ENCODE data around the gene CERS3.

Gene CERS3

DNA sequence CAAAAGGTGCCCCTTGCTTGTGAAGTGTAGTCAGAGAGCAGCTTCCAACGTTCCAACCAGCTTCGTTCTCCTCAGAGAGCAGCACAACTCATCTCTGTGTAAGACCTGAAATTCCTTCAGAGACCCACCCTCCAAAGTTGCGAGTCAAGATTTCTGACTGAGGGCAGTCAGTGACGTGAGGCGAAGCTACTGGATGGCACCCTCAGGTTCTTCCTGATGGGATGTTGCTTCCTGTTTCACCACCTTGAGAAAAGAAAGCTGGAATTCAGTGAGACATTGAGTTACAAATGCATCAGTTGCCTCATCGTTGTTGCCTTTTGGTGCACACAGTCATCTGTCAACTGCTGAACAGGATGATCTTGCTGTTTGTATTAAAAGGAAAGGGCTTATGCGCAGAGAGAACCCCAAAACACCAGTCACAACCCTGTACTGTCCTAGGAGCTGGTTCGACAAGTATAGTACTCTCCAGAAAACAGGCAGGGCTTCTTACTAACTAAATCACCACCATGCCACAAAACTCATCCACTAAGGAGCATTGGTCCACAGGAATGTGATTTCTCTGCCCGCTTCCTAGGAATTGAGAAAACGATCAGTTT lies at the start of gene CERS3:
TSS of gene CERS3 (minus strand) at position 118 of the 596 bp plus-strand sequence. CDS start 27,101 bp downstream, outside the sequence.
- no peak for DNase-seq

DNA sequence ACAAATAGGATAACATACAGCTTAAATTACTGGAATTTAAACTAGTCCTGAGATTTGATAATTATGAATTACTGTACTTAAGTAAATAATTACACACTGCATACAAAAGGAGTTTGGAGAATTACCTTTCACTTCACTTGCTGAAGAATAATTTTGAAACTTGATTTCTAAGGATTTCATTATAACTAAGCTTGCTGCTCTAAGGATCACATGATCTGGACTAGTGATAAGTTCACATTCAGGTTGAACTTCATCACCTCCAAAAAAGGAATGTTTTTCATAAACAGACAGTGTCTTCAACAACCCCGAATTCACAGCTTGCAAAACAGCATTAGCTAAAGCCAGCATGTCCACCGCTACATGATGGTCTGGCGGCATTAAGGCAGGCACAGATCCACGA lies 44.8 kb upstream of the CERS3 start:
- DNase-seq, result no peak

DNA sequence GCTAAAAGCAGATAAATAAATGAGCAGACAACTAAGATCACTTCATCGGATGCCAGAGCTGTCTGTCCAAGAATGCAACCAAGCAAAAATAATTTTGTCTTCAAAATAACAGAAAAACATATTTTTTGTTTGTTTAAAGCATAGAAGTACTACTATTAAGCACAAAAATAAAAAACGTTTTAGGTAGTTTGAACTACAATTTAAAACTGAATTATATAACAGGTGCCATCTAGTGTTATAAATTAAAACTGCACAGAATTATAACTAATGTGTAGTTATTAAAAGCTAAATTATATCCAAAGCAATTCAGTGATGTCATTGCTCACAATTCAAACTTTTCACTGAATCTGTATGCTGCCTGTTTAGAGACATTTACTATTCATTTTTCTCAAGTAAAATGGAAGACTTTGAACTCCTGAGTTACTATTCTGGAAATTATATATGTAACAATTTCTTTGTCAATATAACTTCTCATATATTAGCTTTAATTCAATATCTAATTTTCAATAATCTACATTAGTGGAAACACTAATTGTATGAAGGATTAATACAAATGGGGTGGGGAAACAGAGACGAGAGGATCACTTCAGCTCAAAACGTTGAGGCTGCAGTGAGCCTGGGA lies 43.7 kb upstream of the CERS3 start:
- DNase-seq, result no peak

DNA sequence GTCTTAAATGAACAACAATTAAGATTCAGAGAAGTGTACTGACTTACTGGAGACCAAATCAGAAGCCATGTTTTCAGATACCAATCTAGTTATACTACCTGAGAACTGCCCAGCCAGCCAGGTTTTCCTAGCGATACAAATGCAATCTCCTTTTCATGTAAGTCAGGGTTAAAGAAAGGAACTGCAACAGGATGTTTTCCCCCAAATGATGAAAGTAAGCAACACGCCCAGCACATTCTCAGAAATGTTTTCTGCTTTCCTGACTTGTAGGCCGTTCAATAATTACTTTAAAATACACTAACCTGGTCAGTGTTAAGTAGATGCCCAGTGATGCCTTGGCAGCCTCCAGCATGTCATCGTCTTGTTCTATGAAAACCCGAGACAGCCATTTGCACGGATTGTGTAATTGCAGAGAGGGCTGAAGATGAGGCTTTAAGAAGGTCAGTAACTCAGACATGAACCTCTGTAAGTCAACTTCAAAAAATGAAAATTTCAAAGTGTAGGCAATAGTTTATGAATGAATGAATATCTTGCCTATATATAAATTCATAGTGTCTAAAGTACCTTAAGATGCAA lies 42.9 kb upstream of the CERS3 start:
- no peak for DNase-seq

DNA sequence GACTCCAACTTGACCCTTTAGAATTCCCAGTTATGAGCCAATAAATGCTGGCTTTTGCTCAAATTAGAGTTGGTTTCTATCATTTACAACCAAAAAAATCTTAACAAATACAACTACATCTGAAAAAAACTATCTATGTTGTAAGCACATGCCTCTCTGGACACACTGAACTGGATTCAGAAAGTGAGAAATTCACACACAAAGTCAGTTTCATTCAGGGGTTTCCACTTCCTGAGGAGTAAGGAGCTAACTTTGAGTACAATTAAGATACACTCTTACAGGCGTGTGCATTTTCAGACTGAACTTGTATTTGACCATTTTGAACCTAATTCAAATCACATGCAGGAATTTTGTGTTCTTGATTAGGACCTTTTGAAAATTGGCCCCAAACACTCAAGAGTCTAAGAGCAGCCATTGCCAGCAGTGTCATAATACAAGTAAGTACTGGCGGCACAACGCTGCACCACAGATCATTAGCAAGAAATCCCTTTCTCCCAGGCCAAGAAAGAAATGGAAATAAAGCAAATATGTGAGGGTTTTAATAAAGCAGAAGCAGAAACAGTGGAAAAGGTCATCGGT lies 42.1 kb upstream of the CERS3 start:
- no peak for DNase-seq

DNA sequence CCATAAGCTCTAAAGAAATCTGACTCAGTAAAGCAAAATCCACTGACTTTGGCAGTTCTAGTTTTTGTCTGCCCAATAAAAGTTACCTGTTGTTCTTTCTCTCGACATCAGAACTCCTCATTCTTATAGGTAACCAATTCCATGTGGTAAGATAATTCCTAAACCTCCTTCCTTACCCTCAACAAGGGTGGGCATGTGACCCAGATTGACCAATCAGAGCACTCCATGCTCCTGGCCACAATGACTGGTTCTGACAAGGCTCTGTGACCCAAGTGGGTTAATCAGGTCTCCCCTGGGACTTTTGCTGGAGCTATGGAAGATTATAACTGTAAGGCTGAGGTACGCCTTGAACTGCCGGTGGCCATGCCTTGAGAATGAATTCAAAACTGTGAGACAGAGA lies 41.5 kb upstream of the CERS3 start:
- no peak for DNase-seq

DNA sequence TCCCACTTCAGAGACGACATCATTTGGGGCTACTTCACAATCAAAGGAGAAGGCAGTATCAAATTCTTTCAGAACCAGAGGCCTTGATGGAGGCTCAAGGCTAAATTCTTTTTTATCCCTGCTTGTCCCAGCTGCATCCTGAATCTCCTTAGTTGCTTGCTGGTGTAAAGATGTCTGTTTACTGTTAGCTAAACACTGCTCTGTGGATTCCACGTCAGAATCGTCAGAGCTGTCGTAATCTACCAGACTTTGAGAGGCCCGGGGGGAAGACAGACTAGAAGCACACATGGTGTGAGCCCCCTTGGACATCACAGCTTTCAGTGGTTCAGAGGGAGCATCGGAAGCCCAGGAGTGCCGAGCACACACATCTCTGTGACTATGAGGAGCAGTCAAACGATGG lies 40.6 kb upstream of the CERS3 start:
- DNase-seq, result no peak

DNA sequence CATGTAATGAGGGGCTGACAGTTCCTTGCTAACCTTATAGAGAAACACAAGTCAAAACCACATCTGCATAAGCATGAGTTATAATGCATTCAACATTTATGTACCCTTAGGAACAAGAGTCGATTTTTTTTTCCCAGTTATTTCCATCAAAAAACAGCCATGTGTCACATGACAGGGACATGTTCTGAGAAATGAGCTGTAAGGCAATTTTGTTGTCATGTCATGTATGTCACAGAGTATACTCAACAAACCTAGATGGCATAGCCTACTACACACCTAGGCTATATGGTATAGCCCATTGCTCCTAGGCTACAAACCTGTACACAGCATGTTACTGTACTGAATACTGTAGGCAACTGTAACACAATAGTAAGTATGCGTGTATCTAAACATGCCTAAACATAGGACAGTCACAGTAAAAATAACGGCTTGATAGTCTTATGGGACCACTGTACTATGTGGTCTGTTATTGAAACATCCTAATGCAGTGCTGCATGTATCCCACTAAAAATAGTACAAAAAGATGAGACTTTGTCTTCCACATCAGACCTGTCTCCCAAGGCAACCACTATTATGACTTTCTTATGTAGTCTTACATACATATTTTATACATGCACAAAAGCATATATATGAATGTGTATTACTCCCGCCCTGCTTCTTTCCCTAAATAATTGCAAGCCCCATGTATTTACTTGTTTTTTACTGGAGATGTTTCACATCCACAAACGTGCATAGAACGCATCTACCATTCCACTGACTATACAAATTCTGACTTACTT lies 38.3 kb upstream of the CERS3 start:
- DNase-seq, result no peak

DNA sequence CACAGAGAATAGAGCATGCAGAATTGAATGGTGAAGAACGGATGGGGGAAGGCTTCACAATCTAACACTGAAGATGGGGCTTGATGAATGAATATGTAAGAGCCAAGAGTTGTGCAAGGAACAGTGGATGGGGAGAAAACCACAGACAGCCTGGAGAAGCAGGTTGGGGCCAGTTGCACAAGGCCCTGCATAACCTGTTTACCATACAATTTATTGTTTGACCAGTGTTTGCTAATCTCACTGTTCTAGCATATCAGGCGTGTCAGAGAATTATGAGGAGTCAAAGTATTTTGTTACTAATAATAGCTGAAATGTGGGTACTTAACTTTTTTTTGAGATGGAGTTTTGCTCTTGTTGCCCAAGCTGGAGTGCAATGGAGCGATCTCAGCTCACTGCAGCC lies 36.8 kb upstream of the CERS3 start:
- no peak for DNase-seq

DNA sequence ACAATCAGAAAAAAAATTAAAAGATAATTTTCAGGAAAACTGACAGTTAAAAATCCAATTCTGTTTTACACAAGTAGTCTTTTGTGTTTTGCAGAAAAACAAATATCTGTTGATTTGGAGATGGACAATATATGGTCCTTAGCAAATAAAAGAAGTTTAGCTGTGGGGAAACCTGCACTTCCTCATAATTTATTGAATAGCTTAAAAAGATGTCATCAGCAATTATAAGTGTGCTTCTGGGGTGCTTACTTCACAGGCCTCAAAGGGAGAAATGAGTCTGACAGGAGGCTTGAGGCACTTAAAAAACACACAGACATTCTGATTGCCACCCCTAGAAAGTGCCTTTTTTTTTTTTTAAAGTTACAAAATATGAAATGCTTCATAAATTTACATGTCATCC lies 31.6 kb upstream of the CERS3 start:
- DNase-seq, result no peak

DNA sequence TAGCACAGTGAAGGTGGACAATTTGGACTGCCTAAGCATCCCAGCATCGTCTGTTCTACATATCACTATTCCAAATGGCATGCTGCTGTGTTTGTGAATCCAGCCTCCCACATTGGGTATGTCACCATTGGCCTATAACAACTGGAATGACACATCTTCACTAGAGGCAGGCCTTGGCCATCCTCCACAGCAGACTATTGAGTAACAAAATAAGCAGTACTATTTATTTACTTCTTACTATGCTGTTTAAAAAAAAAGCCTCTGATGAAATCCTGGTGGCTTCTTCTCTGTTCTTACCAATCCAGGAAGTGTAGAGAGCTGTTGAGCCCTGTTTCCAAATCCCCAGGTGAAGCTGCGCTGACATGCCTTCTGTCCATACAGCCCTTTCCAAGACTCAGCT lies 30.6 kb upstream of the CERS3 start:
- no peak for DNase-seq

DNA sequence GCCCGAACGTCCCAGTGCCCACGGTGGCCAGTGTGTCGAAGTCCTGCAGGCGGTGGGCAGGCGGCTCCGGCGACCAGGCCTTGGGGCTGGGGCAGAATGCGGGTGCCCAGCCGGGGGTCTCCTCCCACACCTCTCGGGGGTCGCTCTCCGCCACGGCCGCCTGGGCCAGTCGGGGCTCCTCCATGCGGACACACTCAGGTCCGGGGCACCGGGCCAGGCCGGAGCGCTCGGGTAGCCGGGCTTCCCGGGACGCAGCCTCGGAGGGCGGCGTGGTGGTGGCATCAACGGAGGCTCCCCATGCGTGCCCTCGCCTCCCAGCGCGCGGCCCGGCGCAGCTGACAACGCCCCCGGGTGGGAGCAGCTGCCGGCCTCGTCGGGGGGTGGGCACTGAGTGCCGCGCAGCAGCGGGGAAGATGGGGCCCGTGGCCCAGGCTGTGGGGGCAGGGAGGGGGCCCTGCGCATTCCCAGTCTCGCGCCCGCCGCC lies 30.1 kb upstream of the CERS3 start:
- no peak for DNase-seq

DNA sequence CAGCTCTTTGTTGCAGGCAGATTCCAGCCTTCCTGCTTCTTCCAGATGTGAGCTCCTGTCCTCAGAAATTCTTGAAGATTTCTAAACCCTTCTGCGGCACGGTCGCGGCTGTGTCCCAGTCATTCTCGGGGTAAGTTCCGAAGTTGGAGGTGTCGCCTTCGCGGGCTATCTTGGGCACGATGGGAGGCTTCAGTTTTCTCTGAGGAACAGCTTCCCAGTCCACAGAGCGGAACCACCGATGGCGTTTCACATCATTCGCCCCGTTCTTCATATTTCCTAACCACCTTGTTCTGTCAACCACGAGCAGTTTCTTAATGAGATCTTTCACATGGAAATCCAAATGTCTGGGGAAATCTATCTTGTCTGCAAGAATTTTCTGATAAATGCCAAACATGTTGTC lies 24.7 kb upstream of the CERS3 start:
- no peak for DNase-seq

DNA sequence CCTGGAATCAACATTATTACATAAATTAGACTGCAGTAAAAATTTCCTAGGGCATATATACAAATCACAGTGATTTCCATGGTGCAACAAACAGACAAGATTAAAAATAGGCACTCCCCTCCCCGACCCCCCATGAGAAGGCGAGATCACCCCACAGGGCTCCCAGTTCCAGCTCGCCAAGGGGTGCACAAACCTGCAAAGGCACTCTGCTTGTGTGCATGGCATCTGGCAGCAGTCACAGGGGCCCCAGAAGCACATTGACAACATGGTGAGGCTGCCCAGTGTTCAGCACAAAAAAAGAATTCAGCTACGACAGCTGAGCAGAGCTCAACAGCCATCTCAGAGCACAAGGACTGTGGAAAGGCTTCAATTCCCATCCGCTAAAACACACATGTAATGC lies 19.2 kb upstream of the CERS3 start:
- no peak for DNase-seq

DNA sequence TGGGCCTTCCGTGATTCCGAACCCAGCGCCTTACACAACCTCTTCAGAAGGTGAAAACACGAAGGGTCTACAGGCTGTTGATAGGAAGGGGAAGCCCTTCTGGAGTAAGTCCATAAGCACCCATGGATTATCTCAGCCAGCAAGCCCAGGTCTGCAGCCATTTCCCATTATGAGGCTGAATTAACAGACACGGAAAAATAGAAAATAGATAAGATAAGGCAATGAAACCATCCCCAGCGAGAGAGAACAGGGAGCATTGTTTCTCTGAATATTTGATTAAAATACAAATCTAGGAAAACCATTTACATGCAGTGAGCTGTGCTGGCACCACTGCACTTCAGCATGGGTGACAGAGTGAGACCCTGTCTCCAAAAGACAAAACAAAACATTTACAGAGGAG lies 16.2 kb upstream of the CERS3 start:
- no peak for DNase-seq

DNA sequence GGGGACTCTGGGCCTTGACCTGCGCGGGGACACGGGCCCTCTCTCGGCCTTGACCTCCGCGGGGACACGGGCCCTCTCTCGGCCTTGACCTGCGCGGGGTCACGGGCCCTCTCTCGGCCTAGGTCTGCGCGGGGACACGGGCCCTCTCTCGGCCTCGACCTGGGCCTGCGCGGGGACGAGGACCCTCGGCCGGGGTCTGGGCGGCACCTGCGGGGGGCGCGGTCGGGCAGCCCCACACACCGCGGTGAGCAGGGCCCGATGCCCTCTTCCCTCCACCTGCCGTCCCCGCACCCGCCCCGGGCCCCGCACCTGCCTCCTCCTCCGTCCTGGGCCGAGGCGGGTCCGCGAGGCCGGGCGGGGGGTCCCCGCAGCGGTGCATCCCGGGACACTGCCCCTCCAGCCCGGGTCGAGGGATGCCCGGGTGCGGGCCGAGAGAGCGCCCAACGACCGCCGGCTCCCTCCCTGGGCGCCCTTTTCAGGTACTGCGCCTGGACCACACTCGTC lies 15.6 kb upstream of the CERS3 start:
- DNase-seq, result no peak

DNA sequence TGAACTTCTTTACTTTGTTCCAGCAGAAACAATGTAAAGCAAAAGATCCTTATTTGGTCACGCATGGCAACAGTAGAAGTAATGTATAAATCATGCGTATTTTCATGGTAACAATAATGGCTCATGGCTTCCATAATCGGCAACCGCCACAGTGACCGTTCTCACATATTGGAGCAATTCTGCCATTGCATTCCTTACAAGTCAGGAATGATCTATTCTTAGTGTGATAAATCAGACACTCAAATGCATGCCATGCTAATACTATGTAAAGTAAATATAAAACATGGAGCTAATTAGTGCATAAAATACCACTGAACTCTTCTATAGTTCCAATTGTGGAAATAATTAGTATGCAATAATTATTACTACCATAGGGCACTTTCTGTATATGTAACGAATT lies 13.5 kb upstream of the CERS3 start:
- DNase-seq, result no peak

DNA sequence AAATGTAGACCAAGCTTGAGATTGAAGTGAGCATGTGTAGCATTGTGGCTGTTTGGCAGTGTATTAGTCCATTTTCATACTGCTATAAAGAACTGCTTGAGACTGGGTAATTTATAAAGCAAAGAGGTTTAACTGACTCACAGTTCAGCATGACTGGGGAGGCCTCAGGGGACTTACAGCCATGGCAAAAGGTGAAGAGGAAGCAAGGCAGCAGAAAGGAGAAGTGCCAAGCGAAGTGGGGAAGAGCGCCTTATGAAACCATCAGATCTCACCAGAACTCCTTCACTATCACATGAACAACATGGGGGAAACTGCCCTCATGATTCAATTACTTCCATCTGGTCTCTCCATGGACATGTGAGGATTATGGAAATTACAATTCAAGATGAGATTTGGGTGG lies 8.6 kb upstream of the CERS3 start:
- DNase-seq, result no peak

DNA sequence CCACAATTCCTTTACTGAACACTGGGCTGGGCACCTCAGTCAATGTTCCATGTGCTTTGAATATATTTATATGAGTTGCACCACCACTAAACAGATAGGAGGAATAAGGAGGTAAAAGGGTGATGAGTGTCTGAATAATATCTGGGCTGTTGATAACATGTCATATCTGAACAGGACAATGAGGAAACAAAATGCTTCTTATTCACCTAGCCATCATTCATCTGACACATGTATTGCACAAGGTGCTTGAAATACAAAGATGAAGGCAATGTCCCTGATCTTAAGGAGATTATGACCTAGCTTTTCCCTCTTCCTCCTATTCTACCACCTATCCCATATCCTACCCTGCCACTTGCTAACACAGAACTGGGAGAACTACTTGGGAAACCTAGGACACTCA lies 8.0 kb upstream of the CERS3 start:
- DNase-seq, result no peak

DNA sequence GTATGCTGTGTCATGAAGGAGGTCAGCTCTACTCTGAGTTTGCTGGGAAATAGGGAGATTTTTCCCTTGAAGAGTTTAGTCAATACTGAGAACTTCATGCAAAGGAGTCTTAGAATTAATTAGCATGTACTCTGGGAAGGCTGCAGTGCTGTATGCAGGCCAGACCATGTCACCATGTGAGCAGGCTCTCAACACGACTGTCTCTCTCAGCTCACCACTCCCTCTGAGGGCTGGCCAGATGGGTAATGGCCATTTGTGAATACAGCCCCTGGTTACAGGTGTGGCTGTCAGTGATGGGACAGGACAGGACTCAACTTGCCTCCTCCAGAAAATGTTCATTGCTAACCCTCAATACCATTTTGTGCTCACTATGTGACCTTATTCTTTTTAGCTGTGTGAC lies 5.1 kb upstream of the CERS3 start:
- no peak for DNase-seq

DNA sequence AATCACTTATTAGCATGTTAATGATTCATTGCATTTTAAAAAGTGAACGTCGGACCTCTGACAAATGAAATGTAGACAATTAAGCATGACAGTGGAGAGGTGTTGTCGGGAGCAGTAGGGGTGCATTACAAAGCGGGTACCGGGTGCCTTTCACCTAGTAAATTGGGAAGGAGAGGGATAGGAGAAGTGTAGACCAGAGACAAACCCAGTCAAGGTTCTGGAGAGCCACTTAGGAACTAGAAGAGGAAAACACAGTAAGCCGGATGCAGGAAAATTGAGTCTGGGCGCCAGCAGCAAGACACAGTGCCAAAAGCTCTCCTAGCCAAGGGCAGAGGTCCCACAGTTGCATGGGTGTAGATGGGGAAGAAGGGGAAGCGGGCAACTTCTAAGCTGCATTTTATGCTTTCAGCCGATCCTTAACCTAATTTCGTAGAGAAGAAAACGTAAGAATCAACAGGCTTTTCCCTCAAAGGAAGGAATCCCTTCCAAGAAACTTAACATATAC lies 3.1 kb upstream of the CERS3 start:
- DNase-seq, result no peak

DNA sequence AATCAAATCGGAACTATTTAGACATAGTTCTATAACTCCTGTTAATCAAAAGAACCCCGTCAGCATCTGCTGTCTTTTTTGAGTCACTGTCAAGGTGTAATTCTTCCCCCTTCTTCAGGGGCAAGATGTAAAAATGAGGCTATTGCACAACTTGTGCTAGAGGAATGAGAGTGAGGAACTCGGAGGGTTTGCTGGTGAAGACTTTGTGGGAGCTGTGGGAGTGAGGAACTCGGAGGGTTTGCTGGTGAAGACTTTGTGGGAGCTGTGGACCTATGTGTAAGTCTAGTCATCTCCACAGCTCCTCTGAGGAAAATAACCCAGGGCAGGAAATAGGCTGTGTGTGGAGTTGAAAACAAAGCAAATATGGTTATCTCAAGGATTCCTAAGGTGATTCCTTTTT lies 2.5 kb upstream of the CERS3 start:
- DNase-seq, result no peak

DNA sequence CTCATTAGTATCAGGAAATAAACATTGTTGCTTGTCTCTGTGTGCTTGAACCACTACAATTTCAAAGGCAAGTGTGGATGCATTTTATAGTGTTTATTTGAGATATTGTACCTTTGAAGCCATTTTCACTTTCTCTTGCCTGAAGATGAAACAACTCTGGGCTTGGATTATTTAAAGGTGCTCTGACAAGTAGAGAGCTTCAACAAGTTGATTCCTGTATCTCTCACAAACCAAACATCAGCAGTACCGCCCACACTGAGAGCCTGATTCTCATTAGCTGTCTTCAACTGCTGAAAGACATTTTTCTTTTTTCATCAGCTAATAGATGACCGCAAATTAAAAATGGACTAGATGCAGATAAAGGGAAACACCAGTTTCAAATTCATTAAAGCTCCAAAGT lies 806 bp upstream of the CERS3 start:
- DNase-seq, result no peak
